Brain pericyte (primary cell): ENCODE results near the gene SSC5D.

Source experiments
- DNase-seq: peaks from one replicate; pipeline ENCODE4 v3.0.0-alpha.2; 2012; ENCODE audit warnings: low read depth, low spot score

SSC5D gene

DNA sequence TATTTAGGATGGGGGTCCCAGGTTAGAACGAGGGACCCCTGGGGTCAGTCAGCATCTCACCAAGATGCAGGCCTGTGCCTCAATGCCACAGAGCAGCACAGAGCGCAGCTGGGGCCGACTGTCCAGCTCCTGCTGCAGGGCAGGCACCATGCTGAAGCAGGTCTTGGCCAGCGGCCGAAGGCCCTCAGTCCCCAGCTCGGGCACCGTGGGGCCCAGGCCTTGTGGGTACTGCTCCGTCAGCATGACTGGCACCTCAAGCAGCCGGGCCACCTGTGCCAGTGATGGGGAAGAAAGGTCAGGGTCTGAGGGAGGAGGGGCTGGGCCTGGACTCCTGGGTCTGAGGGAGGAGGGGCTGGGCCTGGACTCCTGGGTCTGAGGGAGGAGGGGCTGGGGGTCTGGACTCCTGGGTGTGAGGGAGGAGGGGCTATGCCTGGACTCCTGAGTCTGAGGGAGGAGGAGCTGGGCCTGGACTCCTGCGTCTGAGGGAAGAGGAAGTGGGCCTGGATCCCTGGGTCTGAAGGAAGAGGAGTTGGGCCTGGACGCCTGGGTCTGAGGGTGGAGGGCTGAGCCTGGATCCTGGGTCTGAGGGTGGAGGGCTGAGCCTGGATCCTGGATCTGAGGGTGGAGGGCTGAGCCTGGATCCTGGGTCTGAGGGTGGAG, 32.5 kb upstream of the SSC5D start:
- no peak for DNase-seq

- no peak for DNase-seq
Observed at GRCh38 chr19:55456347-55456746, 31.9 kb upstream of the SSC5D start.

- no peak for DNase-seq
Observed at GRCh38 chr19:55457683-55458457, 30.4 kb upstream of the SSC5D start.

GRCh38 chr19:55459551-55459949, 28.7 kb upstream of the SSC5D start:
- no peak for DNase-seq

DNA sequence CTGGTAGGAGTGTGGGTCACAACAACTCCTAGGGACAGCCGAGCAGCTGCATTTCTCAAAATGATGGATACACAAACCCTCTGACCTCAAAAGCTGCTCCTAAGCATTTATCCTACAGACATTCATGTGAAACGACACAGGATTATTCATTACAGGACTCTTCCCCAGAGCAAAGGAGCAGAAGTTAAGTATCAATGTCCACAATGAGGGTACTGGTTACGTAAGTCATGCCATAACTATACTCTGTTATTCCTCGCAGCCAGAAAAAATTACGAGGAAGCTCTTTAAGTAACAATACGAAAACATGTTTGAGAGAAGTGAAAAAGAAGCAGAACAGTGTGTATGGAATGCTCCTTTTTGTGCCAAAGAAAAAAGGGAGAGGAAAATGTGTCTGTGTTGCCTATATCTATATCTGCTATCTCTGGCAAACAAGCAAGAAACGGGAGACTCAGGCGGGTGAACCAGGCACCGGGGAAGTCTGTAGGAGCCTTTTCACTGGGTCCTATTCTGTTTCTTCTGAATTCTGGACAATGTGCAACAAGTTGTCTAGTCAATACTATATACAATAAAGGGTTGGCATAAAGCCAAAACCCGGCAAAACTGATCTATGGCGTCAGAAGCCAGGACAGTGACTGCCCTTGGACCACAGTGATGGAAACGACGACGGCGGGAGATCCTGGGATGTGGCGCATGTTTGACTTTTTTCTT, 28.1 kb upstream of the SSC5D start:
- no peak for DNase-seq

DNA sequence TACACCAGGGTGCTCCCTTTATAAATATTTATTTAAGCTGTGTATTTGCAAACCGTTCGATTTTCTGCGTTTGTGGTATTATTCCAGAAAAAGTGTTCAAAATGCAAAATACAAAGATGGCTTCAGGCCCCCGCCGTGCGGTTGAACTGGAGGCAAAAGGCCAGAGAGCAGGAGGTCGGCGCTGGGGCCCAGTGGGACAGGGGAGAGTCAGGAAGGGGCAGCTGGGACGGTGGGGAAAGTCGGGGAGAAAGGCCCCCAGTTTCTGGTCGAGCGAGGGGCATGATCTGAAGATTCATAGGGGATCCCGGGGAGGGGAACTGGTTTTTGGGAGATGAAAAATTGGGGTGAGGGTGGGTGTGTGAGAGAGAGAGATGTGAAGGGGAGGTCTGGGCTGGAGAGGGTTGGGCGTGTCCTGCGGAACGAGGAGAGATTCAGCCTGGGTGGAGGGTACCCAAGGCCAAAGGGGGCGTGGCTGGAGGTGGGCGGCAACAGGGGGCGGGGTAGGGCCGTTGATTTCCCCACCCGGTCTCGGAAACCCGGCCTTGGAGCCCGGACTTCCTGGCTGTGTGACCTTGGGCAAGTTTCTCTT, 27.5 kb upstream of the SSC5D start:
- DNase-seq, result no peak

DNA sequence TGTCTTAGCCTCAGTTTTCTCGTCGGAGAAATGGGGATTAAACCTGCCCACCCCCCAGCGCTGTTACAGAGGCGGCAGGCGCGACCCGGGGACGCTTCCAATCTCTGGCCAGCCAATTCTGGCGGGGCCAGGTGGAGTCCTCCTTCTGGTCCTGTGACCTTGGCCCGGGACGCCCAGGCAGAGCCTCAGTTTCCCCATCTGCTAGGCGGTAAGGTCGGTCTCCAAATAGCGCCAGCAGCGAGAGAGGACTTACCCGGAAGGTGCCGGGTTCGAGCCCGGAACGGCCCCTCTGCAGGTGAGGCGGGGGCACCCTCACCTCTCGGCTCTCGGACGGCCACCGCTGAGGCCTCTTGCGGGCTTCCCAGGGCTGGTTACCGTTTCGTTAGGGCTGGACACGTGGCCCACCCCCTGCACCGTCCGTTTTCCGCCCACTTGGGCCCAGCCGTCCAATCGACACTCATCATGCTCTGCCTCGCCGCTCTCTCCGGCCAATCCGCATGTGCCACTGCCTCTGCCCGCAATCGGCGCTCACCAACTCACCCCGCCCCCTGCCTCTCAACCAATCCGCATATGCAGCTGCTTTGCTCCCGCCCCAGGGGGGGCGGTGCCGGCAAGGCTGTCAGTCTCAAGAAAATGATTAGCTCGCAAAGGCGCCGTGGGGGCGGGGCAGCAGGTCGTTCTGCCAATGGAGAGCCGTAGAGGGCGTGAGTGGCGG, 26.8 kb upstream of the SSC5D start, which contains the start of gene ISOC2:
ISOC2 (minus strand) TSS at position 384 of the 715 bp plus-strand sequence. CDS start 5,156 bp downstream, outside the sequence.
- peak; percentile 99 for DNase-seq

DNA sequence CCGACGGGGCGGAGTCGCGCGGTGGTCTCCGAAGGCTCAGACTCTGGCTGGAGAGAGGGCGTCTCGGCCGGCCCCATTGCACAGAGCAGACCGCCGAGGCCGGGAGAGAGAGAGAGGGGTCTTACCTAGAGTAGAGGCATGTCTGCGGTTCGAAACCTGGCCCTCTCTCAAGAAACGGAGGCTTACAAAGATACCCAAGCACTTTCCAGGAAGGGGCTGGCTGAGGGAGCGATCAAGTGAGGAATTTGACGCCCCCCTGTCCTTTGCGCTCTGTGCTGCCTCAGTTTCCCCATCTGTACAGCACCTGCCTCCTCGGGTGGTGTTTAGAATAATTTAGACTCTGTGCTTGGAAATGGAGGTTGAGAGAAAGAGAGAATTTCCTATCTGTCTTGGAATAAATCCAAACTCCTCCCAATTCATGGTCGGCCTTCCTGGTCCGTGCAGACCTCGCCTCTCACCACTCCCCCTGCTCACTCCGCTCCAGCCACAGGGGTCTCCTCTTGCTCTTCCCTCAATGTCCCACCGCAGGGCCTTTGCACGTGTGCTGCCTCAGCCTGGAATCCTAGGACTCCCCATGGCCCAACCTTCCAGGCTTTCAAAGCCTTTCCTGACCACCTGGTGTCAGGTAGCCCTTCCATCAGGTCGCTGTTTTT, 26.1 kb upstream of the SSC5D start:
- no peak for DNase-seq

DNA sequence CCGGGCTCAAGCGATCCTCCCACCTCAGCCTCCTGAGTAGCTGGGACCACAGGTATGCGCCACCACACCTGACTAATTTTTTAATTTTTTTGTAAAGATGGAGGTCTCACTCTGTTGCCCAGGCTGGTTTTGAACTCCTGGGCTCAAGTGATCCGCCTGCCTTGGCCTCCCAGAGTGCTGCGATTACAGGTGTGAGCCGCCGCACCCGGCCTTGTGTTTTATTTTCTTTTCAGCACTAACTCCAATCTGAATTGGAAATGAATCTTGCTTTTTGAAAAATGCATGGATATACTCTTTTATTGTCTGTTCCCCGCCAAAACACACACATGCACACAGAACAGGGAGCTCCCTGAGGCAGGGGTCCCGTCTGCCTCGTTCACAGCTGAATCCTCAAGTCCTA, 25.5 kb upstream of the SSC5D start:
- DNase-seq, result no peak

DNA sequence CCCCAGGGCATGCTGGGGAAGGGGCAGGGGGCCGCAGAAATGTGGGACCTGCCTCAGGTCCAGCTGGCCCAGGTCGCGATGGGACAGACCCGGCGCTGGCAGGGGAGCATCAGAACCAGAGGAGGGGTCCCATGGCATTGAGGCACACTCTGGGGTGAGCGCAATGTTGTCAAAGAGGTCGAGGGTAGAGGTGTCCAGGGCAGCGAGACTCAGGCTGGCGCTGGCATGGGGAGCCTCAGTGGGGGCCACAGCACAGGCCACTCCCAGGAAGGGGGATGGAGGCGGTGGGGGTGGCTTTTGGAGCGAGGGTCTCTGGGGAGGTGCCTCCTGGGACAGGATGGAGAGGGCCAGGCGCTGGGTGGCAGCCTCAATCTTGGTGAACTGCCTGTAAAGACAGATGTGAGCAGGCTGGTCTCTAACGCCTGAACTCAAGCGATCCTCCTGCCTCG, 24.6 kb upstream of the SSC5D start:
- no peak for DNase-seq

- no peak for DNase-seq
Observed at GRCh38 chr19:55464039-55464661, 24.1 kb upstream of the SSC5D start.

DNA sequence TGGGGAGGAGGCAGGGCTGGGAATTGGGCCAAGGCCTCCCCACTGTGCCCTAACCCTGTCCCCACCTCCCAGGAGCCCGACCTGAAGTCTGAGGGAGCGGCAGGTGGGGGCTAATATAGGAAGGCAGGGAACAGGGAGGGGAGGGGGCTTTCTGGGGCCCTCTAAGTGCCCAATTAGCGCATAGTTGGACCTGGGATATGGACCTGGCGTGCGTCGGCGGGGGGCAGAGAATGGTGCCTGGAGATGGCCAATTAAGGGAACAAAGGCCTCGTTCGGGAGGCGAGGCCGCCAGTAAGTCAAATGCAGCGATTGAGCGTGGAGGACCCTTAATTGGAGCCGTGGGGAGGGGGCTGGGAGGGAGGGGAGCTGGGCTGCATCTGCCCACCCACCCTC, 23.6 kb upstream of the SSC5D start, which contains the start of gene C19orf85:
C19orf85 (minus strand) TSS at position 90 of the 393 bp plus-strand sequence. CDS start 197 bp downstream, outside the sequence.
- DNase-seq, result no peak

DNA sequence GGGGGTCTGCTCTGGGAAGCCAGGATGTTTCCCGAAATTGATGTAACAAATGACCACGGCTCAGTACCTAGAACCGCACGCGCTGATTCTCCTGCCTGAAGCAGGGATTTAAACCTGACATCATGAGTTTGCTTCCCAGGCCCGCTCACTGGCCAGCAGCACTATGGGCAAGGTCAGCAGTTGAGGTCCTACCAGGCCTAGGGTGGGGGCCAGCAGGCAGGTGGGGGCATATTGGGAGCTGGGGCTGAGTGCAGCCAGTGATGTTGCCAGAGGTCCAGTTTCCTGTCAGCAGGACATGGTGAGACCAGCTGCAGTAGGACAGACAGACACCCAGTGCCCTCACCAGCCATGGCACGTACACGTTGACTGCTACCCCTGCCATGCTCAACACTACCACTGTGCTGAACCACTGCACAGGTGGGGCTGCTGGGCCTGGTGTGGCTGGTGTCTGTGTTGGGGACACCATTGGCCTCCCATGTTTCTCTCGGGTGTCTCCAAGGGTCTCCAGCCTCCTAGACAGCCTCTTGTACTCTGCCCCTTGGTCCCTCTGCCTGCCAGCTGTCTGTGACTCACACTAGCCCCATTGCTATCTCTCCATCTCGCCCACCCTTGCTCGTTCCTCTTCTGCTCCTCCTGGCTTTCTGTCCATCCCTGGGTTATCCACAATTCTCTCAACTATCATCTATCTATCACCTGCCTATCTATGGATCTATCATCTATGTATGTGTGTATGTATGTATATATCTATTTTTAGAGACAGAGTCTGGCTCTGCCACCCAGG, 22.6 kb upstream of the SSC5D start:
- DNase-seq, result no peak

DNA sequence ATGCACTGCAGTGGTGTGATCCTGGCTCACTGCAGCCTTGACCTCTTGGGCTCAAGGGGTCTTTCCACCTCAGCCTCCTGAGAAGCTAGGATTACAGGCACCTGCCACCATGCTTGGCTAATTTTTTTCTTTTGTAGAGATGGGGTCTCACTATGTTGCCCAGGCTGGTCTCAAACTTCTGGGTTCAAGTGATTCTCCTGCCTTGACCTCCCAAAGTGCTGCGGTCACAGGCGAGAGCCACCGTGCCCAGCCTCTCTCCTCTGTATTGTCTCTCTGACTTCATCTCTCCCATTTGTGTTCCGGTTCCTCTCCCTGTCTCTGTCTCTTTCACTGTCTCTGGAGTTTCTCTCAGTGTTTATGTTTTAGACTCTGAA, 22.0 kb upstream of the SSC5D start:
- no peak for DNase-seq

GRCh38 chr19:55467236-55468053, 20.8 kb upstream of the SSC5D start:
- no peak for DNase-seq

GRCh38 chr19:55468054-55468393, 20.2 kb upstream of the SSC5D start:
- no peak for DNase-seq

DNA sequence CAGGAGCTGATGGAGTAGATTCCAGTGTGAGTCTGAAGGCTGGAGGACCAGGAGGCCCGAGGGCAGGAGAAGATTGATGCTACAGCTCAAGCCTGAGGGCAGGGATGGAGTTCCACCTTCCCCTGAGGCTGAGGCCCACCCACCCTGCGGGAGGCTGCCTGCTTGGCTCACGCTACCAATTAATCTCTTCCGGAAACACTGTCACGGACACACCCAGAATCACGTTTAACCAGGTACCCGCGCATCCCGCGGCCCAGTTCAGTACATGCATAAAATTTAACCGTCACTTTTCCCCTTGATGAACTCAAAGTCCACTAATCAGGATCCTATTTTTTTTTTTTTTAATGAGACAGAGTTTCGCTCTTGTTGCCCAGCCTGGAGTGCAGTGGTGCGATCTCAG, 17.0 kb upstream of the SSC5D start:
- DNase-seq, result no peak

GRCh38 chr19:55472463-55472862, 15.8 kb upstream of the SSC5D start:
- DNase-seq, result no peak
